Activated gamma-delta T cell treated with Interleukin-2 at 50 U/mL for 16 hours (primary cell): ENCODE data around the gene MPG.
"Not testable (repeated sequence)": the region's sequence is repeated elsewhere in the genome, so short reads cannot be mapped to it uniquely, and the experiment has no call there.

ENCODE experiments used
- DNase-seq: peaks from one replicate; pipeline ENCODE4 v3.0.0-alpha.2; 2020

MPG gene, protein sequence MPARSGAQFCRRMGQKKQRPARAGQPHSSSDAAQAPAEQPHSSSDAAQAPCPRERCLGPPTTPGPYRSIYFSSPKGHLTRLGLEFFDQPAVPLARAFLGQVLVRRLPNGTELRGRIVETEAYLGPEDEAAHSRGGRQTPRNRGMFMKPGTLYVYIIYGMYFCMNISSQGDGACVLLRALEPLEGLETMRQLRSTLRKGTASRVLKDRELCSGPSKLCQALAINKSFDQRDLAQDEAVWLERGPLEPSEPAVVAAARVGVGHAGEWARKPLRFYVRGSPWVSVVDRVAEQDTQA

GRCh38 chr16:77807-78443 is at the start of gene MPG:
Gene MPG, plus strand, starts transcription at chr16:78225. Its CDS starts 85 bp downstream, at chr16:78310.
- peak; percentile 81 for DNase-seq

GRCh38 chr16:30627-31026 is 47.4 kb upstream of the MPG start:
- not testable (repeated sequence) for DNase-seq

- DNase-seq: not testable (repeated sequence)
These were observed 44.7 kb upstream of the MPG start for GRCh38 chr16:33154-33876.

DNA sequence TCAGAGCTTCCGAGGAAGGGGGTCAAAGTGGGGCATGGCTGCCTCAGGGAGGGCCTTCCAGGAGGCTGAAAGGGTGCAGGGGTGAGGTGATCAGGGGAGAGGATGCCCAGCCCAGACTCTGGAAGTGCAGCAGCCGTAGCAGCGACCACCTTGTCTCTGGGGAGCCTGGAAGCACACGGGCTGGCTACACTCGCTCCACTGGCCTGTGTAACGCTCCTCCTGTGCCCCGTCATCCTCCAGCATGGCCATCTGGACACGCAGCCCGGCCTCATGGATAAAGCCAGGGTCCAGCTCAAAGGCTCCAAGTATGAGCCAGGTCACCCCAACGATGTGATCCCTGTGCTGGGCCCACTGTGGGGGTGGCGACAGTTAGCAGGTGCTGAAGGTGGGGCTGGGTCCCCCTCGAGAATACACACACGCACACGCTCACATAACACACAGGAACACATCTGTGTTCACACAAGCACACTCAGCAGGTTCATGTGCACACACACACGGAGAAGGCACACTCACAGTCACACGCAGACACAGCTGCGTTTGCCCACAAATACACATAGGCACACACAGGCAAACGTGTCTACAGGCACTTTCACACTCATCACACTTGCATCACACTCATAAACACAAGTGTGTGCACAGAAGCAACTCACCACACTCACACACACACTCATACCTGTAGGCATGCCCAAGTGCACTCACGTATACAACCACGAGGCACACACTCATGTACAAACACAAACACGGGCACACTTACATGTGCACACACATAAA is 44.0 kb upstream of the MPG start:
- no peak for DNase-seq

GRCh38 chr16:34648-34987 is 43.4 kb upstream of the MPG start:
- no peak for DNase-seq

GRCh38 chr16:35011-35677 is 42.9 kb upstream of the MPG start:
- DNase-seq: no peak

- no peak for DNase-seq
These were observed 42.2 kb upstream of the MPG start for GRCh38 chr16:35678-36305.

- no peak for DNase-seq
These were observed 41.6 kb upstream of the MPG start for GRCh38 chr16:36336-36984.

GRCh38 chr16:37511-37910 is 40.5 kb upstream of the MPG start:
- no peak for DNase-seq

DNA sequence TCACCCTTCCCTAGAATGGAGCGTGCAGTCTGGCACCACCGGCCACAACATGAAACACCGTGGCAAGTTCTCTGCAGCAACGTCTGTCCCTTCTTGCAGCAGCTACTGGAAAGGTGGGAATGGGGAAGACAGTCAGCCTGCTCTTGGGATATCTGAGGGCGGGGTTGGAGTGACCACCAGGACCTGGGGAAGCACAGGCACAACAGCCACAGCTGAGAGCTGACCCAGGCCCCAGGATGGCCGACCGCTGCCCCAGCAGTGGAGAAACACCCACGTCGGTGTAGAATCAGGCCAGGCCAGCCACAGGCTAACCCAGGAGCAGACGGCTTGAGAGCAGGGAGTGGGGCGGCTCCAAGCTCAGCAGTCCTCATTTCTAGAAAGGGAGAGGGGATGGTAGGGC is 39.8 kb upstream of the MPG start:
- not testable (repeated sequence) for DNase-seq

DNA sequence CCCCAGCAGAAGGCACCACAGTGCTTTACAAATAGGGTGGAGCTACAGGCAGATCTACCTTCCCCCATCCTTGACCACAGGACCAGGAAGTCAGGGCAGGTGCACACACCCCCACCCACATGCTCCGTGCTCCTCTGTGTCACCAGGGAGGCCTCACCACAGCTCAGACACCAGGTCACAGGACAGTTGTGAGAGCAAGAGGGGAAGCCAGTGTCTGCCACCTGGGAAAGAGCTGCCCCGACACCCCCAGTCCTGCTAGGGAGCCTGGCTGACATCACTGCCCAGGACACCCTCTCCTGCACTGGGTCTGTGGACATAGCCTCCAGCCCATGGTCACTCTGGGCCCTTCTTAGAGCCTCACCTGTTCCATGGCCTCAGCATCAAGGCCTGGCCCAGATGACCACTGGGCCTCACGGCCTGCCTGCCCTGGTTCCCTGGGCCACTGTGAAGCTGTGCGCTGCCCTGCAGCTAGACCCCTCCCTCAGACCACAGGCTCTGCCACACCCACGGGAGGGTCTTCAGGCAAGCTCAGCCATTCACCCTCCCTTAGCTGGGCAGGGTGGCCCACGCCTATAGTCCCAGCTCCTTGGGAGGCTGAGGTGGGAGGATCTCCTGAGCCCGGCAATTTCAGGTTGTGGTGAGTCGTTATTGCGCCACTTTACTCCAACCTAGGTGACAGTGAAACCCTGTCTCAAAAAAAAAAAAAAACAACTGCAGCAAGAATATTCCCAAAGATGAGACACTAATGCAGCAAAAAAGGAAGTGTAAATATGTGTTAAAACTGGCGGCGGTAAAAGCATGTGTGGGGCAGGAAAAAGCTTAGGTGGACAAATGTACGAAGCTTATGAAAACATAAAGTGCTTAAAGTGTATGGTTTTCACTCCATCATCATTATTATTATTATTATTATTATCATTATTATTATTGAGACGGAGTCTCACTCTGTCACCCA is 38.8 kb upstream of the MPG start:
- DNase-seq: peak; percentile 53

GRCh38 chr16:41439-42068 is 36.5 kb upstream of the MPG start:
- DNase-seq: no peak

DNA sequence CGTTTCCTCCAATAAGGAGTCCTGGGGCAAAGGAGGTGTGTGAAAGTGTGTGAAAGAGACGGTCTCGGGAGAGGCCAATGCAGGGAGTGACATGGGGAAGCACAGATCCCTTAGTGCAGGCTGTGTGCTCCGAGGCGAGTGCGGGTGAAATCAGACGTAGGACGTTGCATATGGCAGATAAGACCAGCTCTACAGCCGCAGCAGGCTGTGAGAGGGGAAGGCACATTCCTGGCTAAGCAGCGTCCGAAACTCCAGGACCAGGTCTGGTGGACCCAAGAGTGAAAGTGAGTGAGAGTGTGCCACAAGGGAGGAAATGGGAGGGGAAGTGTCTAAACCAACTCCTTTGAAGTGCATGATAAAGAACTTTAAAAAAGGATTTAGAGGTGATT is 36.0 kb upstream of the MPG start:
- DNase-seq: no peak

- DNase-seq: no peak
These were observed 35.3 kb upstream of the MPG start for GRCh38 chr16:42691-43090.

DNA sequence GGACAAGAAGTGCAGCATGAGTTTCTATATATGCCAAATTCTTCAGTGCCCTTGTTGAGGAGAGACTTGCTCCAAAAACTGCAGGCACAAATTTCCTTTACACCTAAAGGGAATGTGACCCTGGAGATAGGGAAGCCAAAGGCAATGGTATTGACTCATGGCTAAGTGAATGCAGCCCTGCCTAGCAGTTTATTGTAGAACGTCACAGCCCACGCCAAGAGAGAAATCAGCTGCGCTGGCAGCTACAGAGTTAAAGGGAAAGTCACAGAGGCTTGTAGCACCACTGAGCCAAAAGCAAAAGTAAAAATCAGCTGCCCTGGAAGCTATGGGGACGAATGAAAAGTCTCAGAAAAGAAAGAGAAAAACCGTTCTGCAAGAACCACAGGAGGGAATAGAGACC is 34.7 kb upstream of the MPG start:
- DNase-seq: no peak

GRCh38 chr16:44655-45054 is 33.4 kb upstream of the MPG start:
- DNase-seq: no peak

DNA sequence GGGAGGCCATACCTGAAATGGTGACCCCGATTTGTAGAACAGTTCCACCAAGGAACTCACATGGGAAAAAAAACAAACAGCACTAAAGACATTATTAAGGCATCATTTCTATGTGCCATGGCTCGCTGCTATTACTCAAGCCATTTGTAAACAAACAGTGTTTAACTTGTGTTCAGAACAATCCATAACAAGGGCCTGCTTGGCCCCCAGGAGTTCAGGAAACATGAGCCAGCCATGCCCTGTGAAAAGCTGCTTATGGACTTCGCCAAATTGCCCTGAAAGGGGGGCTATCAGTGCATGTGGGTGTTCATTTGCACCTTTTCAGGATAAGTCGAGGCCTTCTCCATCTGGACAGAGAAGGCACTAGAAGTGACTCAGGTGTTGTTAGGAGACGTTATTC is 32.6 kb upstream of the MPG start:
- no peak for DNase-seq

GRCh38 chr16:46510-46909 is 31.5 kb upstream of the MPG start:
- not testable (repeated sequence) for DNase-seq

- no peak for DNase-seq
These were observed 30.8 kb upstream of the MPG start for GRCh38 chr16:47234-47633.
